Activated gamma-delta T cell (primary cell): Measurements from ENCODE around the gene MPZL2.

Experiments used
- DNase-seq: peaks from one replicate; lab custom pipeline; 2025; lab: John Stamatoyannopoulos, UW

MPZL2 gene

DNA sequence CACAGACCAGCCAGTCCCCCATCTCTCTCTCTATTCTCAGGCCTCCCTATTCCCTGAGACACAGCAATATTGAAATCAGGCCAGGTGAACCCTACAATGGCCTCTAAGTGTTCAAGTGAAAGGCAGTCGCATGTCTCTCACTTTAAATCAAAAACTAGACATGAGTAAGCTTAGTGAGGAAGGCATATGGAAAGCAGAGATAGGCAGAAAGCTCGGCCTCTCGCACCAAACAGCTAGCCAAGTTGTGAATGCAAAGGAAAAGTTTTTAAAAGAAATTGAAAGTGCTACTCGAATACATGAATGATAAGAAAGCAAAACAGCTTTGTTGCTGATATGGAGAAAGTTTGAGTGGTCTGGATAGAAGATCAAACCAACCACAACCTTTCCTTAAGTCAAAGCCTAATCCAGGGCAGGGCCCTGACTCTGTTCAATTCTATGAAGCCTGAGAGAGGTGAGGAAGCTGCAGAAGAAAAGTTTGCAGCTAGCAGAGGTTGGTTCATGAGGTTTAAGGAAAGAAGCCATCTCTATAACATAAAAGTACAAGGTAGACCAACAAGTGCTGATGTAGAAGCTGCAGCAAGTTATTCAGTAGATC lies 19.8 kb upstream of the MPZL2 start:
- DNase-seq = no peak

DNA sequence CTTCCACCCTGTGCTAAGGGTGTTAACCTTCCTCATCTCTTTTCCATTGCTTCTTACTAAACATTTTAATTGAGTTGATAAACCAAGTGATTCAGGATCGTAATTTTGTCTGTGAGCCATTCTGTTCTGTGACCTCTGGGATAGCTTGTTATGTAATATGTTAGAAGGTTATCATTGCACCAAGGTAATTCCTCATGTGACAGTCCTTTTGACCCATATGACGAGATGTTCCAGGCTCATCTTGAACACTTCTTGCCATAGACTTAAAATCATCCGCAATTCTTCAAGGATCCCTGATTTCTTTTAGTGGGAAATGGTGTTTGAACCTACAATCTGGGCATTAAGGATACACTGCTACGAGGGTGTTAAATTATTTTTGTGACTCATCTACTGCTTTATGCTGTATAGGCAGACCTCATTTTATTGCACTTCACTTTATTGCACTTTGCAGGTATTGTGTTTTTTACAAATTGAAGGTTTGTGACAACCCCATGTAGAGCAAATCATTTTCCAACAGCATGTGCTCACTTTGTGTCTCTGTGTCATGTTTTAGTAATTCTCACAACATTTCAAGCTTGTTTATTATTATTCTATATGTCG lies 19.0 kb upstream of the MPZL2 start:
- no peak for DNase-seq

DNA sequence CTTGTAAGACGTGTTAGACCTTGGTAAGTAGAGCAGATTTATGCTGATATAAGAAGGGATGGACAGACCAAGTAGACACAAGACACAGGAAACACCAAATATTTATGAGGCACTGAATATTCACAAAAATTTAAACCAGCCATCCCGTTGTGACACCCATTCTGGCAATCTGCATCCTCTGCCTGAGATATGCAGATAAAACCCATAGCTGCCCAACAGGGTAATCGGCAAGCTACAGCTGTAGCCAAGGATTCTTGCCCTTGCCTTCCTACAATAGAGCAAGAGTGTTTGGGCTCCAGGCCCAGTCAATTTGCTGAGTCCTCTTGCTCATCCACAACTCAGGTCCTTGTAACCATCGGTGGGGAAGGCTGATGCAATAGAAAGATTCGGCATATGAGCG lies 18.5 kb upstream of the MPZL2 start:
- DNase-seq = no peak

DNA sequence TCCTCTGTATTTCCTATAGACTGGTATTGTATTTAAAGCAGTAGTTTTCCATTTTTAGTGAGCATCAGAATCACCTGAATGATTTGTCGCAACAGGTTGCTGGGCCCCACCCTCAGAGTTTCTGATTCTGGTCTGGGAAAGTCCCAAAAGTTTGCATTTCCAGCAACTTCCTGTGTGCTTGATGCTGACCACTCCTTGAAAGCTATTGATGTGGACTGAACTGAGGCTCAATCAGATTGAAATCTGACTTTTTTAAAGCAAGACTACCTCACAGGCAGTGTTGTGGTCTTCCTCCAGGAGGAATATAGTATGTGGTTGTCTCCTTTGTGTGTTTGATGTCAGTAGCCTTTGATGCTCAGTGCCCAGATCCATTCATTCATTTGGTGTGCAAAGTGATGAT lies 17.2 kb upstream of the MPZL2 start:
- no peak for DNase-seq

DNA sequence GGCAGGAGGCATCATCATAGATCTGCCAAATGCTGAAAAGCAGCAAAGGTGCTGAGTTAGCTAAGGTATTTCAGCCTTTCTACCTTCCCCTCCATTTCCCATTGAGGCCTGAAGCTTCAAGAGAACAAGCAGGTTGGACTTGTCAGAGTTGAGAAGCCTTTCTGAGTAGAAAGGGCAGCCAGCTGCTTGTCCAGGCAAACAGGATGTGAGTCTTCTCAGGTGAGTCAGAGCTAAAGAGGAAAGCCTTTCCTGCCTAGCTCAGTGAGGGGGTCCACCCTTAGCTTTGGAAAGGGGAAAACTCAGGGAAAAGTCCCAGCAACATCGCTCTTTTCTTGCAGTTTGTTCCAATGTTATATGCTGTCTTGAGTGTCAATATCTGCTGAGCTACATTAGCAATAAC lies 13.2 kb upstream of the MPZL2 start:
- no peak for DNase-seq

DNA sequence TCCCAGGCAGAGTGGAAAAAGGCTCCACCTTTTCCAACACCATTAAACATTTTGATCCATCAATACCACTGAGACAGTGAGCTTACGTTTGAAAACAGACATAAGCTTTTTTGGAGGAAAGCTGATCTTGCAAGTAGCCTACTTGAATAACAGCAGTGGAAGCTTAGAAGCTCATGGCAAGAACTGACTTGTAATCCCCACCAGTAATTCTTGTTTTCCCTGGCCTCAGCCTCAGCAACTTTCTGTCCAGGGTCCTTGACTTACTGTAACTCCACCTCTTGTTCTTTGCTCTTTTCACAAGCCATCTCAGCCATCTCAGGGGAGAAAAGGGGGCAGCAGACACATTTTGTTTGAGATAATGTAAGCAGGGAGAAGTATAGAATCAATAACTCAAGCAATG lies 12.3 kb upstream of the MPZL2 start:
- DNase-seq = no peak

DNA sequence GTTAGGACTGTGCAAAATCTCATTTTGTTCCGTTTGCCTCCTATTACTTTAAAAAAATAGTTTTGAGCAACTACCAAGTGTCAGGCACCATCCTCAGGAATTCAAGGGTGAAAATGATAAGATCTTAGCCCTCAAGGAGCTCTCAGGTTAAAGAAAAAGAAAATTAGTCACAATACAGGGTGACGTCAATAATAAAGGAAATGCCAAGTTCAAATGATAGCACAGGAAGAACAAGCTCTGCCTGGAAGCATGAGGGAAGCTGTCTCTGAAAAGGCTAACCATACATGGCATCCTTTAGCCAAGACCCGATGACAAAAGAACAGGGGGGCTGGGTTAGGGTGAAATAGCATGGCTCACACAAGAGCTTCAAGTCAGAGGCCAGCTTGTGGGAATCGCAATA lies 11.1 kb upstream of the MPZL2 start:
- DNase-seq = no peak

DNA sequence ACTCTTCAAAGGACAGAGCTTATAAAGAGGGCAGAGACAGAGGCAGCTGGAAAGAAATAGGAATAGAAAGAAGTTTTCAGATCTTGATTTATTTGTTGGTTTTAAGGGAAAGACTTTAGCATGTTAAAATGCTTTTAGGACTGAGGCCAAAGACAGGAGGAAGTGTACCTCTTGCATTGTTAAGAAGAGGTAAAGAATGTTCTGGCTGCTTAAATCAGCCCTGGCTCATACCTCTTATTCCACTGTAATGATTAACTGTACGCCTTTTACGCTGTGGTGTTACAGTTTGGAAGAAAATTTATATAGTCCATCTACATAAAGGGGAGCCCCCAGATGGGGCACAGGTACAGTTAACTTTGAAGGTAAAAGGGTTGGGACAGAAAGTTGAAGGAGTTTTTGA lies 10.1 kb upstream of the MPZL2 start:
- DNase-seq = no peak

DNA sequence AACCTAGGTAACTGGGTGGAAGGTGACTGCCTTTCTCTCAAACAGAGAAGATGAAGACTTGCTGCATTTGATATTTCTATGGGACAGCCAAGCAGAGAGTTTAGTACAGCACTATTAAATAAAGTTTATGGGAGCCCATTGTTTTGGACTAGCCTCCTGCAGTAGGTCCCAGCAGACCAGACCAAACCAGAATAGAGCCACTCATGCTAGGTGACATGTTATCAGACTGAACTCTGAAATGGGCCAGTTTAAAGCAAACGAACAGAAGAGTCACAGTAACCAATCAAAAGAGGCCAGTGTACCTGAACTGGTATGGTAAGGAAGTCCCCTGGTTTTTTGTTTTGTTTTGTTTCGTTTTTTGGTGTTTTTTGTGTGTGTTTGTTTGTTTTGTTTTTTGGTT lies 7.9 kb upstream of the MPZL2 start:
- DNase-seq = no peak

DNA sequence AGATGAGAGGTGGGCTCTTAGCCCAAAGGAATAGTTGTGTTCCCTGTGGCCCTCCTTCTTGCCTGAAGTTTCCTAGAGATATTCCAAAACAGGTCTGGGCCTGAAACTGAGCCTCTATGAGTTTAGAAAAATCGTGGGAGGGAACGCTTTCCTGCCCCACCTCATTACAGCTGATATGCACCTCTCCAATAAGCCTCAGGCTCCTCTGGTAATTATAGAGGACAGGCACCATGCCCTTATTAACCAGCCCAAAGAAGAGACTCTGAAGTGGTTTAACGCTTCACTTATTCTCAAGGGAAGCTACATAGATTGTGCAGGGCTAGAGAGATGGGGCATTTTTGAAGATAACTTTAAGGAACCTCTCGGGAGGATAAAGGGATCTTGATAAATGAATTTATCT lies 3.4 kb upstream of the MPZL2 start:
- DNase-seq = no peak

DNA sequence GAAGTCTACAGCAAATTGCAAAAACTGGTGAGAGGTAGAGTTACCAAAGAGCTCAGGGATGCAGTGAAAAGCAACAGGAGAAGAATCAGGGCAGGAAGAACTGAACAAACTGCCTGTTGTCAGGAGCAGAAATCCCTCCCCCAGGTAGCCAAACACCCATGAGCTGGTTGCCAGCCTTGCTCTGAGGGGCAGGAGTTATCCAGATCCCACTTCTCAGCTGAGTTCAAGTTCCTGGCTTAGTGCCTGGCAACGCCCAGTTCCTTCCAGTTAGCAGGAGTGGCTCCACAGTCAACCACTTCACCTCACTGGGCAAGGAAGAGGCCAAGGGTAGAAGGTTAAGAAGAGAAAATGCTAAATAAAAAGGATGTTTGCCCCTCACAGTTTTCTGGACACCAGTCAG lies 1.9 kb upstream of the MPZL2 start:
- DNase-seq = no peak

DNA sequence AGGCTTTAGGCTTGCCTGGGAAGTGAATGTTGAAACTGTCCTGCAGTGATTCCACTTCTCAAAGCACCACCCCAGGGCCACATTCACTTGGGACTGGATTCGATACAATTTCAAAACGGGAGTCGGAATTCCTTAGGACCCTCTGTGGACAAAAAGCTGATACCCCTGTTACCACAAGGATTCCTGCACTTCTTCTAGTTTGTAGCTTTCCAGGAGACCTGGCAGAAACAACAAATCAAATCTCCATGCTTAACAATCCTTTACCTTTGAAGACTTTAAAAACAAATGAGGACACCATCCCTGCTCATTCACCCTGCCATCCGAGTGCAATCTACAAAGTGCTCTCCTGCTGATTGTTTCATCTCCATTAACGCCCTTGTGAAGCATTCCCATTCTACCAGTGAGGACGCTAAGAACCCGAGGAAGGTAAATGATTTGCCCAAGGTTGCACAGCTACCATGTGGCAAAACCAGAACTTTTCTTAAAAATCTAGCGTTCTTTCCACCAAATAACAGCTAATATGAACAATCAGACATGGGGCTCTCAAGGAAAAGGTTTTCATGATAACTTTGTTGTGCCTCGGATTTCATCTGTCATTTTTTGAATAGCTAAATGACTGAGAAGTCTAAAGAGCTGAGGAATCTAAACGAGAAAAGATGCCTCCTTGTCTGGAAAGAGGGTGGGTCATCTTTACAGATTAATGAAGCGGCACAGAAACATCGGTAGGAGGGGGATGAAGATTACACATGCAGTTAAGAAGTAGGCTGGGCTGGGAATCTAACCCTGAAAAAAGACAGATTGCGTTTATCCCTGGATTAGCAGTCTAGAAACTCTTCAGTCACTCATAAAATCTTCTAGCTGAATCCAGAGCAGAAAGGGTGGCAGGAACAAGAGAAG lies 720 bp upstream of the MPZL2 start:
- DNase-seq = no peak

DNA sequence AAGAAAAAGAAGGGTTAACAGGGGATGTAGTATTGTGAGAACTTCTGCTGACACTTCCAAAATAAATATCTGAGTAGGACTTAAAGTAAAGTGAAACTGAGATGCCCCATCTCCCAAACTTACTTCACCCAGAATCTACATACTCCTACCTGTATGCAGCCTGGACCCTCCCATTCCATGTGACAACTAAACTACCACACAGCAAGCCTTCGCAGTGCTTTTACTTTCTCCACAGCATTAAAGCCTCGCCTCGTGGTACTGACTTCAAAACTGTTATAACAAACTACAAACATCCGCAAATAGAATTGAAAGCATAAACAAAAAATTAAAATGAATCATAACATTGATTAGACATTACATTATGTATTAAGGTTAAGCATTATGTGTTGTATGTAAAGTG lies 985 bp downstream of the MPZL2 start:
- no peak for DNase-seq

DNA sequence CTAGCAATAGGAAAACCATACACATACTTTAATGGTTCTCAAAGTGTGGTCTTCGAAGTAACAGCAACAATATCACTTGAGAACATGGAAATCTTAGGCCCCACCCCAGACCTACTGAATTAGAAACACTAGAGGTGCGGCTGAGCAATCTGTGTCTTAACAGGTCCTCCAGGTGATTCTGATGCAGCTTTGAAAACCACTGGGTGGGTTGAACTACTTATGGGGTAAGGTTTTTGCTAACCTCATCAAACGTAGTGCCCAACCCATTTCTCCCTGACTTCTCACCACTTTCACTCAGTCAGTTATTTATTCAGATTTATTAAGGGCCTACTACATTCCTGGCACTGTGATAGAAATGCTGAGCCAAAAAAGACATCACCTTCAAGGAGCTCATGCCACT lies 3.7 kb downstream of the MPZL2 start:
- DNase-seq = no peak

DNA sequence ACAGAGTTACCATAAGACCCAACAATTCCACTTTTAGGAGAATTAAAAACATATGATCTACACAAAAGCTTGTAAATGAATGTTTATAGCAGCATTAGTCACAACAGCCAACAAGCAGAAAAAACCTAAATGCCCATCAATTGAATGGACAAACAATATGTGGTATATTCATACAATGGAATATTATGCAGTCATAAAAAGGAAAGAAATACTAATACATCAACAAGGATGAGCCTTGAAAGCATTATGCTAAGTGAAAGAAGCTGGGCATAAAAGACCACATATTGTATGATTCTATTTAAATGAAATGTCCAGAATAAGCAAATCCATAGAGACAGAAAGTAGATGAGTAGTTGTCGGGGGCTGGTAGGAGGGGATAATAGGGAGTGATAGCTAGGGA lies 5.0 kb downstream of the MPZL2 start:
- no peak for DNase-seq

DNA sequence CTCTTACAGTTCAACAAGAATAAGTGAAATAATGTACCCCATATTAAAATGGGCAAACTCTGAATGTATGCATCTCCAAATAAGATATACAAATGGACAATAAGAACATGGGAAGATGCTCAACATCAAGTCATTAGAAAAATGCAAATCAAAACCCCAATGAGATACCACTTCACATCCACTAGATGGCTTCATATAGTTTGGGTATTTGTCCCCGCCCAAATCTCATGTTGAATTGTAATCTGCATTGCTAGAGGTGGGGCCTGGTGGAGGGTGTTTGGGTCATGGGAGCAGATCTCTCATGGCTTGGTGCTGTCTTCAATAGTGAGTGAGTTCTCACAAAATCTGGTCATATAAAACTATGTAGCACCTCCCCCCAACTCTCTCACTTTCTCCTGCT lies 5.7 kb downstream of the MPZL2 start:
- DNase-seq = no peak

DNA sequence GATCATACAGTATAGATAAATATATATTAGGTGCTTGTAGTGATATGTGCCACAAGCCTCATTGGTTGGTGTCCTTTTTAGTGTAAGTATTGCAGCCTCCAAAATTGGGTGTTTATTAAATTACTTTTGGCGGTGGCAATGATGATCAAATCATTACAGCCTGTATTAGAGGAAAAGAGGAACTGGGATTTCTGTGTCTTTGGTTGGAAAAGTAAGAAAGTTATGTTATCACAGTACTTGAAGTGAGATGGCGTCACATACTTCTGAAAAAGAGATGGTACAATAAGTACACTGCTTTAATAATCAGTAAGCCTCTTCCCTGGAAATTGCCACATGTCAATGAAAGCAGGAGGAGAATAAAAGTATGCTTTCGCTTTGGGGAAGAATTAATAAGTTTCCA lies 11.4 kb downstream of the MPZL2 start:
- no peak for DNase-seq

DNA sequence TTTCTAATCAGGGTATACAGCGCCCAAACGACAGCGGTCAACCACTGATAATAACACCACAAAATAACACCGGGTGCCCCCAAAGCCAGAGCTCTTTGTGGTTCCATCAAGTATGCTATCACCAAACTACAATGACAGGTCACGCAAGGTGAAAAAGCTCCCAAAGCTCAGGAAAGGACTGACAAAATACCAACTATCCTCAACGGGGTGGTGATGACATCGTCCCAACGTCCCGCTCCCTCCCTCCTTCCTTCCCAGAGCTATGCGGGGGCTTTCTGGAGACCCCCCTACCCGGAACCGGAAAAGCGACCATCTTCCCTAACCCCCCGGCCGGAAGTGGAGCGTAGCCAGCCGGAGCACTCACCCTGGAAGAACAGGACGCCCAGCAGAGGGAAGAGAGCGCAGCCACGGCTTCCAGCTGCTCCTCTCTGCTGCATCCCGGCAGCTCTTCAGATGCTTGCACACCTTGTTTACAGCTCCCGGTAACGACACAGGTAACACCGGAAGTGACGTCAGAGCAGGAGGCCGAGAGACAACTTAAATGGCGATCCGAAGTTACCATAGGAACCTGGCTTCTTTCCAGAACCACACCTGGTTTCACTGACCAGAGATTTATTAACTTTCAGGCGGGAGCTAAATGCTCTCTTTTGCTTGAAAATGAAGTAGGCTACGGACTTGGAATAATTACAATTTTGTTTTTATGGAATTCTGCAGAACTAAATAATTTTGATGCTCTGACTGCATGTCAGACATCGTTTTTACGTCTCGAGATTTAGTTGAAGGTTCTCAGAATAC lies 12.0 kb downstream of the MPZL2 start, which contains the start of gene MPZL3:
TSS of gene MPZL3 (minus strand) at position 508 of the 795 bp plus-strand sequence. CDS start at position 437, 71 bp downstream.
- DNase-seq = peak; percentile 18

DNA sequence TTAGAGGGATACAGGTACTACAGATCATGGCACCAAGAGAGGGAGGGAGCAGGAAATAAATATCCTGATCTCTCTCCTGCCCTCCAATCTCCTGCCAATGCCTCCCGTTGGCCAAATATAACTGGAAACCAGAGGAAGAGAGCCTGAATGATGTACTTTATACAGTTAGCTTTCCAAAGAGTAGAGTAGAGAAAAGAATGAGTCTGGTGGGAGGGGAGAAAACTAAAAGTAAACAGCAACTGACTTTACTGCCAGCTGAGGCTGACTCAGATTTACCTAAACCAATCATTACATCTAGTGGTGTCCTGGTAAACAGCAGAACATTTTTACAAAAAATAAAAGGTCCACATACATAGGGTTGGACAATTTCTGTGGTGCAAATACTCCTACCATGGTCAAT lies 17.1 kb downstream of the MPZL2 start:
- no peak for DNase-seq

DNA sequence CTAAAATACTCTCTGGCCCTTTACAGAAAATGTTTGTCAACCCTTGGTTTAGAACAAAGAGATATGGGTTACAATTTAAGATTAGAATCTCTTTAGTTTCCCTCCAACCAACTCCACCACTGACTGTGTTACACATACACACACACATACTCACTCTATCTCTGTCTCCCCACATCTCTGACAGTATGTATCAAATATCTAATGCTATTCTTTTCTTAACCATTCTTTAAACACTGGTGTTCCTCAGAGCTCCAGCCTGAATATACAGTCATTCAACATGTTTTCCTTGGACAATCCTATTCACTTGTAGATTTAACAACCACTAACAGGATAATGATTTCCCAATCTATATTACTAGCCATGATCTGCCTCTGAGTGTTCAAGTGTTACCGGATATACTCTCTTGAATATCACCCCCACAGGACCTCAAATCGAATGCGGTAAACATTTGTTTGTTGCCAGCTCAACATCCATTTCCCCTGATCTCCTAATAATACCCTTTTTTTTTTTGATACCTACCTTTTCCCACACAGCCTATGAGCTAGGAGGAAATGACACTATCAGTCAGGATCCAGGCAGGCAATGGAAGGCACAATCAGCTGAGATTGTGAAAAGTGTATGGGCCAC lies 18.0 kb downstream of the MPZL2 start:
- no peak for DNase-seq

DNA sequence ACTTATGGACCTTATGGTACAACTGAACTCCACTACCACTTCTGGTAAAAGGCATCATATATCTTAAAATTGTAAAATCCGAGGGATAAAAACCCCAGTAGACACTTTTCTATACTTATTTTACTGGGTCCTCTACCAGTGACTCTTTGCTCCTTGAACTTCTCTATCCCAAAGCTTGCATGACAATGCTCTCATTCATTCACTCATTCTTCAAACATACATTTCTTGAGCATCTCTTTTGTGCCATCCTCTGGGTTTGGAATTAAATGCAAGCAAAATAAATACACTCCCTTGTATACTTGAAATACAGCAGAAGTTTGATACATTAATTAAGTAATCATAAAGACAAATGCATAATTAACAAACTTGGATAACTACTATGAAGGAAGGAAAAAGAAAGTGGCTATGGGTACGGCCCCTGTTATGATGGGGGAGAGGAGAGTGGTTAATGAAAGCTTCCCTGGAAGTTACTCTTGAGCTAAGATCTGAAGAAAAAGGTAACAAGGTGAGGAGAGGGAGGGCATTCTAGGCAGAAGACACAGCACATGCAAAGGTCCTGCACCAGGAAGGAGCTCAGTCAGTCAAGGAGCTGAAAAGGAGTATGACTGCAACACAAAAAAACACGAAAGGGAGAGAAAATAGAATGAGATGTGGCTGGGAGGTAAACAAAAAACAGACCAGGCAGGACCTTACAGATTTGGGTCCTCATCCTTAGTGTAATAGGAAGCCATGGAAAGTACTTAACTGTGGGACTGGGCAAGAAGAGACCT lies 19.9 kb downstream of the MPZL2 start:
- DNase-seq = no peak
